HG03460 (cell line): Measurements from ENCODE around the gene TRIM41.
A peak's percentile ranks its signal among the peaks of the same experiment; 100 is the strongest.
"Not testable (repeated sequence)": the region's sequence is repeated elsewhere in the genome, so short reads cannot be mapped to it uniquely, and the experiment has no call there.

Experiments
- ATAC-seq: cut with Tn5 transposase; IDR thresholded peaks from one replicate; pipeline ENCODE4 v1.9.1; 2021; ENCODE audit not compliant: unreplicated experiment

Gene TRIM41

GRCh38 chr5:181246276-181247049 is 23.4 kb downstream of the TRIM41 start:
- peak; percentile 43 for ATAC-seq

GRCh38 chr5:181248277-181248676 is 25.2 kb downstream of the TRIM41 start:
- ATAC-seq, result no peak

GRCh38 chr5:181255276-181255675 is 32.2 kb downstream of the TRIM41 start:
- no peak for ATAC-seq

GRCh38 chr5:181255836-181256578 is 32.9 kb downstream of the TRIM41 start:
- ATAC-seq, result no peak

- no peak for ATAC-seq
These were observed 35.5 kb downstream of the TRIM41 start for GRCh38 chr5:181258576-181258975.

GRCh38 chr5:181259283-181259682 is 36.2 kb downstream of the TRIM41 start:
- ATAC-seq, result no peak

- no peak for ATAC-seq
These were observed 37.1 kb downstream of the TRIM41 start for GRCh38 chr5:181259974-181260719.

- peak; percentile 79 for ATAC-seq
These were observed 37.7 kb downstream of the TRIM41 start, which contains the start of gene TRIM52 for GRCh38 chr5:181260720-181261319. TRIM52 (minus strand) TSS chr5:181261143; CDS start chr5:181260813, 330 bp downstream.

GRCh38 chr5:181261320-181262049 is 38.4 kb downstream of the TRIM41 start:
- peak; percentile 58 for ATAC-seq

GRCh38 chr5:181263633-181264032 is 40.6 kb downstream of the TRIM41 start:
- no peak for ATAC-seq

GRCh38 chr5:181265092-181265671 is 42.1 kb downstream of the TRIM41 start:
- ATAC-seq, result no peak

GRCh38 chr5:181267291-181267904 is 44.3 kb downstream of the TRIM41 start:
- not testable (repeated sequence) for ATAC-seq

- ATAC-seq, result not testable (repeated sequence)
These were observed 44.8 kb downstream of the TRIM41 start for GRCh38 chr5:181267907-181268306.

- no peak for ATAC-seq
These were observed 48.0 kb downstream of the TRIM41 start for GRCh38 chr5:181271081-181271480.

GRCh38 chr5:181273433-181273744 is 50.3 kb downstream of the TRIM41 start:
- not testable (repeated sequence) for ATAC-seq

- ATAC-seq, result no peak
These were observed 57.2 kb downstream of the TRIM41 start for GRCh38 chr5:181280251-181280762.

- no peak for ATAC-seq
These were observed 58.2 kb downstream of the TRIM41 start for GRCh38 chr5:181281077-181281983.

GRCh38 chr5:181281984-181282316 is 58.9 kb downstream of the TRIM41 start:
- ATAC-seq, result no peak

GRCh38 chr5:181282415-181282814 is 59.3 kb downstream of the TRIM41 start:
- not testable (repeated sequence) for ATAC-seq
